NT2/D1 (cell line): ENCODE measurements around the gene DDX23.

ENCODE experiments used
- DNase-seq: peaks from one replicate; pipeline ENCODE4 v3.0.0-alpha.2; 2011; ENCODE audit warnings: low read depth, low spot score
- H3K27me3 ChIP-seq: 2 replicates; pipeline ENCODE4 v1.6.0; 2011; ENCODE audit warnings: mild to moderate bottlenecking; ENCODE audit not compliant: insufficient read length, insufficient read depth
- H3K36me3 ChIP-seq: 2 replicates; pipeline ENCODE4 v1.6.1; 2011; ENCODE audit warnings: mild to moderate bottlenecking, low read length, mixed read lengths; ENCODE audit not compliant: insufficient read depth, insufficient read length
- H3K4me1 ChIP-seq: 2 replicates; pipeline ENCODE4 v1.5.1; 2011; ENCODE audit not compliant: insufficient read depth, insufficient read length
- H3K4me3 ChIP-seq: 2 replicates; pipeline ENCODE4 v1.5.1; 2011; ENCODE audit warnings: low read depth; ENCODE audit not compliant: insufficient read length
- H3K9ac ChIP-seq: 2 replicates; pipeline ENCODE4 v1.6.0; 2011; ENCODE audit warnings: low read depth; ENCODE audit not compliant: insufficient read length
- H3K9me3 ChIP-seq: 2 replicates; pipeline ENCODE4 v1.5.1; 2011; ENCODE audit warnings: mild to moderate bottlenecking, low read length; ENCODE audit not compliant: insufficient read depth
- SUZ12 ChIP-seq: IDR thresholded peaks from 2 replicates; pipeline ENCODE4 v1.6.1; 2011; ENCODE audit not compliant: insufficient read length, insufficient read depth; ENCODE audit errors: extremely low read depth
- YY1 ChIP-seq: IDR thresholded peaks from 2 replicates; pipeline ENCODE4 v1.6.1; 2011; ENCODE audit not compliant: insufficient read length, insufficient read depth
- ZNF274 ChIP-seq: IDR thresholded peaks from 2 replicates; pipeline ENCODE4 v1.6.1; 2011; ENCODE audit warnings: mild to moderate bottlenecking, low read depth, low read length

DDX23 gene

DNA sequence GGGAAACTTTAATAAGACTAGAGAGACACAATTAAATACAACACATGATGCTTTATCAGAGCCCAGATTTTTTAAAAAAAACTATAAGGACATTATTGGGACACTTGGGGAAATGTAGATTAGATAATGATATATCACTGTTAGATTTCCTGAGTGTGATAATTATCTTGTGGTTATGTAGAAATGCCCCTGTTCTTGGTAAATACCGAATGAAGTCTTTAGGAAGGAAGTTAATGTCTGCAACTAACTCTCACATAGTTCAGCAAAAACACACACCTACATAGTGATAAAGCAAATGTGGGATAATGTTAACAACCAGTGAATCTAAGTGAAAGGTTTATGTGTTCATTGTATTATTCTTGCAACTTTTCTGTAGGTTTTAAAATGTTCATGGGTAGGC, 48.3 kb downstream of the DDX23 start:
- no peaks in the 10 kb centered on the region for H3K27me3 ChIP-seq
- TF ChIP-seq YY1 = no peak
- TF ChIP-seq ZNF274 = no peak
- no peak for TF ChIP-seq SUZ12
- no peaks in the 10 kb centered on the region for H3K36me3 ChIP-seq
- no peak overlapping the region for H3K4me3 ChIP-seq
- peaks cover 9% of the 10 kb centered on the region for H3K4me1 ChIP-seq
- no peak overlapping the region for H3K9ac ChIP-seq
- no peak for DNase-seq
- no peaks in the 10 kb centered on the region for H3K9me3 ChIP-seq

DNA sequence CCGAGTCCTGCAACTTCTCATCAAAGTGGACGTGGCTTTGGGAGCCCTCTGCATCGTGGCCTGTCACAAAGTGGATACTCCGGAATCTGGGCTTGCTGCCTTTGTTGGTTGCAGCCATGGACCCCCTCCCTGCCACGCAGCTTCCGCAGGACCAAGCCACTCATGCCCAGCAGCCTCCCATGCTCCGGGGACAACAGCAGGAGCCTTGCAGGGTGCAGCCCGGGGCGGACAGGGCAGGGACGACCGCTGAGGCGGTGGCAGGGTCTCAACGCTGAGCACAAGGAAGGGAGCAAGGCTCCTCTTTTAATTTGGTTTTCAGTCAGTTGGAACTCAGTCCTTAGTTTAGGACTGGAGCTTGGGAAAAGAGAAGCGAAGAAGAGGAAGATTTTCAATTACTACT, 51.0 kb downstream of the DDX23 start:
- H3K36me3 ChIP-seq = no peaks in the 10 kb centered on the region
- H3K4me1 ChIP-seq = peaks cover 15% of the 10 kb centered on the region
- no peak for TF ChIP-seq ZNF274
- TF ChIP-seq YY1 = no peak
- TF ChIP-seq SUZ12 = no peak
- H3K9me3 ChIP-seq = no peaks in the 10 kb centered on the region
- no peak overlapping the region for H3K4me3 ChIP-seq
- no peak overlapping the region for H3K9ac ChIP-seq
- no peaks in the 10 kb centered on the region for H3K27me3 ChIP-seq
- DNase-seq = no peak

DNA sequence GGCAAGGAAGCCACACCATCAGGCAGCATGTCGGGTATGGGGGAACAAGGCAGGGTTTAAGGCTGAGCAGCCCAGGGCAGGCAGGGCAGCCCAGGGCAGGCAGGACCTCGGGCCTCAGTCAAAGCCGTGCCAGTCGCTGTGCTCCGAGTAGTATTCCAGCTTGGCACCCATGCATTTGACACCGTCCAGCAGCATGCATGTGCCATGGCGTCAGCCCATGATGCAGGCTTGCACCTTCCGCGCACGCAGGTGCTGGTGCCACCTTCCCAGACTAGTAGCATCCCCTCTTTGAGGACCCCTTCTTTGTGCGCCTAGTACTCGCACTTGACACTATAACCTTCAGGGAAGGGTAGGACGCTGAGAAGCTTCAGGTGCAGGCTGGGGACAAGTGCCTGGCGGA, 51.5 kb downstream of the DDX23 start:
- DNase-seq = no peak
- Histone ChIP-seq H3K36me3 (no peaks in the 10 kb centered on the region), H3K27me3 (no peaks in the 10 kb centered on the region), H3K4me1 (peaks cover 15% of the 10 kb centered on the region), H3K9ac (no peak overlapping the region), H3K9me3 (no peaks in the 10 kb centered on the region), H3K4me3 (no peak overlapping the region)
- no peak for TF ChIP-seq ZNF274
- TF ChIP-seq SUZ12 = no peak
- TF ChIP-seq YY1 = no peak

DNA sequence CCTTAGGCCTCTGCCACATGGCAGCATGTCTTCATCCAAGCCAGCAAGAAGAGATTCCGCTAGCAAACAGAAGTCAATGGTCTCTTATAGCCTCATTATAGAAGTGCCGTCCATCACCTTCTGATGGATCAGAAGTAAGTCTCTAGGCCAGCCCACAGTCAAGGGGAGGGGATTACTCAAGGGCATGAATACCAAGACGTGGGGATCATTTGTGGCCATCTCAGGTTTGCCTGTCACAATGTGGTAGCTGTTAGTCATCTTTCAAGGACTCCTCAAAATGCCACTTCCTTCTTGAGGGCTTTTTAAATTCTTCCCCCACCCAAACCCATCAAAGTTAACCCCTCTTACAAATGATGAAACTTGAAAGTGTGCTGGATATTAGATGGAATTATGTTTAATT, 55.0 kb downstream of the DDX23 start:
- Histone ChIP-seq H3K27me3 (no peaks in the 10 kb centered on the region), H3K9me3 (no peaks in the 10 kb centered on the region), H3K9ac (no peak overlapping the region), H3K36me3 (no peaks in the 10 kb centered on the region), H3K4me3 (no peak overlapping the region), H3K4me1 (peaks cover 19% of the 10 kb centered on the region)
- TF ChIP-seq ZNF274 = no peak
- TF ChIP-seq SUZ12 = no peak
- no peak for TF ChIP-seq YY1
- DNase-seq = no peak

DNA sequence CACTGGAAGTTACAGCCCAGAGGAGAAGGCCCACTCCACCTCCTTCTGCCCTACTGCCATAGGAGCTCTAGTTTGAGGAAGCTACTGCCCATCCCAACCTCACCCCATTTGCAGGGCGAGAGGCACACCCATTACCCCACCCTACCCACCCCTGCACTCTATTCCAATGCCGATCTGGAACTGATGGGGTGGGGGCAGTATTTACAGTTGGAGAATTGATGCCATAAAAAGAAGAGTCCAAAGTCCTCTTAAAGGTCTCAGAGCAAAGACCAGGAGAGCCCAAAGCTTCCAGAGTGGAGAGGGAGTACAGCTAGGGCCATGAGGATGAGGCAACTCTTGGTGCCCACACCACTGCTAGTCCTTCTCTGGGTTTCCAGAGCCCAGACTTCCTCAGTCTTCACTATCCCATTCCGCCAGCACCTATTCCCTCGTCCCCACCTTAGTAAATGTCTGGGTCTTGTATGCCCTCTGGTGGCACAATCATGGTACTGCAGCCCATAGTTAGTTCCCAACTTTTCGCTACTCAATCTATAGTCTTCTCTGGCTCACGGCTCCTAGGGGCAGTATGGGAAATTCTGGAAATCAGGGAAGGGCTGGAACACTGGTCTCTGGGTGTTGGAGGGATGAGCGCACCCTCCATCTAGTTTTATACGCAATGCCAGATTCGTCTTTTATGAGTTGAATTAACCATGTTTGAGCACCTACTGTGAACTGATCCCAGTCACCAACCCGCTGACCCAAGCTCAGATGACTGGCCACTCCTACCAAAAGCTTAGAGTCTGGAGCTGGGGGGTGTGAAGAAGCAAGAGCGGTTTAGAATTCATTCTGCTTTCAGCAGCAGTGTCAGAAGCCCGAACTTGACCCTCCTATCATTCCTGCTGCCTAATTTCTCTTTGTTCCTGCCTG, 56.2 kb downstream of the DDX23 start:
- no peaks in the 10 kb centered on the region for H3K36me3 ChIP-seq
- peak; percentile 82 for DNase-seq
- H3K27me3 ChIP-seq = no peaks in the 10 kb centered on the region
- no peak overlapping the region for H3K9ac ChIP-seq
- no peaks in the 10 kb centered on the region for H3K9me3 ChIP-seq
- no peak overlapping the region for H3K4me3 ChIP-seq
- no peak for TF ChIP-seq ZNF274
- TF ChIP-seq SUZ12 = no peak
- no peak for TF ChIP-seq YY1
- peaks cover 12% of the 10 kb centered on the region for H3K4me1 ChIP-seq

DNA sequence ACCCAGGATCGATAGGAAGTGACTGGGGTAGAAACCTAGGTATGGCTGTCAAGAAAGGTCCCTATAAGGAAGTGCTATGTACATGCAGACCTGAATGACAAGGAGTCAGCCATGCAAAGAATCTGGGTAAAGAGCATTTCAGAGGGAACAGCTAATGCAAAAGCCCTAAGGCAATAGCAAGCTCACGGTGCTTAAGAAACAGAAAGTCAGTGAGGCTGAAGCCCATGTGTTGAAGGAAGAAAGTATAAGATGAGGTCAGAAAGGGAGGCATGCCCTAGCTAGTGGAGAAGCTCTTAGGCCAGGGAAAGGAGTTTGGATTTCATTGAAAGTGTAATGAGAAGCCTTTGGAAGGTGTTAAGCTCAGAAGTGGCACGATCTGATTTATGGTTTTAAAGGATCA, 57.1 kb downstream of the DDX23 start:
- Histone ChIP-seq H3K9me3 (no peaks in the 10 kb centered on the region), H3K4me1 (peaks cover 16% of the 10 kb centered on the region), H3K27me3 (no peaks in the 10 kb centered on the region), H3K36me3 (no peaks in the 10 kb centered on the region), H3K4me3 (no peak overlapping the region), H3K9ac (no peak overlapping the region)
- DNase-seq = peak; percentile 70
- TF ChIP-seq YY1 (no peak), SUZ12 (no peak), ZNF274 (no peak)

DNA sequence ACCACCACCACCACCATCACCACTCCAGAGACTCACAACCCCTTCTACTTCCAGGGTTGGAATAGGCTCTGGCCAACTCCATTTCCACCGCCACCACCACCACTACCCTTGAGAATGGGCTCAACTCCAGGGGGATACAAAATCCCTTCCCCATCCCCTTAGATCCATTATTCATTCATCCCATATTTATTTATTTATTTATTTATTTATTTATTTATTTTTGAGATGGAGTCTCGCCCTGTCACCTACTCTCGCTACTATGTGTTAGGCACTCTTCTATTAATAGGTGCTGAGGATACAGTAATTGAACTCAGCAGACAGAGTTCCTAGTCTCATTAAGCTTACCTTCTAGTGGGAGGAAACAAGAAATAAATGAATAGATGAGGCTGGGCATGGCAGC, 58.3 kb downstream of the DDX23 start:
- H3K27me3 ChIP-seq = no peaks in the 10 kb centered on the region
- no peaks in the 10 kb centered on the region for H3K36me3 ChIP-seq
- no peak for DNase-seq
- H3K9ac ChIP-seq = no peak overlapping the region
- no peak for TF ChIP-seq ZNF274
- no peak for TF ChIP-seq SUZ12
- H3K4me1 ChIP-seq = peaks cover 16% of the 10 kb centered on the region
- H3K4me3 ChIP-seq = no peak overlapping the region
- H3K9me3 ChIP-seq = no peaks in the 10 kb centered on the region
